HepG2 (cell line): ENCODE measurements around the gene ATRIP. TPM values are rescaled to one million over a fixed set of nuclear protein-coding genes. Genes with fewer than 3 reads are reported as not detected.

ENCODE experiments used
- BATF2 ChIP-seq: sonication (generic); formaldehyde crosslinking; IDR thresholded peaks from 2 replicates; pipeline ENCODE4 v1.8.0; 2022; ENCODE audit warnings: mild to moderate bottlenecking, missing genetic modification reagents, moderate library complexity
- HMGXB4 ChIP-seq, 2 experiments: sonication (generic) in 1 of 2; formaldehyde crosslinking in 1 of 2; IDR thresholded peaks; 2 replicates each; pipeline versions ENCODE4 v1.4.0 to v1.6.1; 2018 to 2020; ENCODE audit warnings: missing genetic modification reagents in 2 of 2, borderline replicate concordance in 1 of 2, low read depth in 1 of 2, mild to moderate bottlenecking in 1 of 2, missing biosample characterization in 1 of 2
- JARID2 ChIP-seq: sonication (generic); formaldehyde crosslinking; IDR thresholded peaks from 2 replicates; pipeline ENCODE4 v1.8.1; 2023; ENCODE audit warnings: missing genetic modification reagents, inconsistent platforms; ENCODE audit not compliant: insufficient replicate concordance
- NR2F2 ChIP-seq: IDR thresholded peaks from 2 replicates; pipeline ENCODE4 v1.6.1; 2012; ENCODE audit warnings: low read depth, inconsistent platforms, borderline replicate concordance
- PAXIP1 ChIP-seq: sonication (generic); formaldehyde crosslinking; conservative IDR thresholded peaks from 2 replicates; pipeline ENCODE4 v1.4.0; 2020; ENCODE audit warnings: mild to moderate bottlenecking, missing genetic modification reagents, moderate library complexity
- RBAK ChIP-seq: sonication (generic); formaldehyde crosslinking; IDR thresholded peaks from 2 replicates; pipeline ENCODE4 v1.5.1; 2020; ENCODE audit warnings: mild to moderate bottlenecking, missing genetic modification reagents
- SP2 ChIP-seq: sonication (generic); formaldehyde crosslinking; IDR thresholded peaks from 2 replicates; pipeline ENCODE4 v1.5.1; 2020; ENCODE audit warnings: mild to moderate bottlenecking, missing genetic modification reagents
- SRSF9 ChIP-seq: fragments of 200-400 bp; formaldehyde crosslinking; IDR thresholded peaks from 2 replicates; pipeline ENCODE4 v1.6.1; 2018; ENCODE audit warnings: borderline replicate concordance, mild to moderate bottlenecking, low read depth, low read length; ENCODE audit not compliant: insufficient read depth, poor library complexity, severe bottlenecking
- TERF1 ChIP-seq: sonication (generic); formaldehyde crosslinking; IDR thresholded peaks from 2 replicates; pipeline ENCODE4 v1.8.0; 2022; ENCODE audit warnings: mild to moderate bottlenecking, missing genetic modification reagents, moderate library complexity
- ZBED4 ChIP-seq: sonication (generic); formaldehyde crosslinking; IDR thresholded peaks from 2 replicates; pipeline ENCODE4 v1.4.0; 2020; ENCODE audit warnings: missing genetic modification reagents, borderline replicate concordance
- ZBTB44 ChIP-seq: sonication (generic); formaldehyde crosslinking; IDR thresholded peaks from 2 replicates; pipeline ENCODE4 v1.4.0; 2020; ENCODE audit warnings: missing genetic modification reagents
- ZNF138 ChIP-seq: sonication (generic); formaldehyde crosslinking; IDR thresholded peaks from 2 replicates; pipeline ENCODE4 v1.5.0; 2020; ENCODE audit warnings: mild to moderate bottlenecking, low read depth, missing genetic modification reagents
- ZNF333 ChIP-seq: sonication (generic); formaldehyde crosslinking; IDR thresholded peaks from 2 replicates; pipeline ENCODE4 v1.4.0; 2020; ENCODE audit warnings: mild to moderate bottlenecking, missing genetic modification reagents, borderline replicate concordance
- polyA plus RNA-seq, 8 experiments: library from polyadenylated mRNA; depleted of rRNA in 3 of 8; stranded (reverse) in 7 of 8; unstranded in 1 of 8; fragments of >200 nt; fragmentation: Illumina TruSeq in 4 of 8; extraction: Trizol in 4 of 8; gene quantifications; 2 replicates each; pipeline versions ENCODE4 v1.2.1 to v1.2.3, GENCODE V29; 2011 to 2016; ENCODE audit warnings: low read depth in 4 of 8, missing spikeins in 1 of 8, mixed read lengths in 1 of 8; ENCODE audit not compliant: insufficient read depth in 1 of 8
- total RNA-seq, 5 experiments: library from RNA; depleted of rRNA; stranded (reverse); fragments of >200 nt; fragmentation: Illumina TruSeq; extraction: Trizol; gene quantifications; 2 replicates each; pipeline ENCODE4 v1.2.3, GENCODE V29; 2016; ENCODE audit warnings: low read depth in 1 of 5

The ATRIP gene
- total and polyA plus RNA-seq, 2 of the 13 experiments (the other 11 are each of a cell fraction or from before 2014, with no cell fraction given), result 5.1 to 12.5 TPM

GRCh38 chr3:48431224-48432029 lies 15.1 kb upstream of the ATRIP start (continued):
- TF ChIP-seq ZBED4 (CRISPR knock-in tag), result peak; percentile 70; the same call in 1 of the 2 replicates
- peak in 1 of 2 experiments; percentile 20; a peak in 1 of 4 replicates for TF ChIP-seq HMGXB4 (CRISPR knock-in tag; IDR thresholded peaks at IDR 0.05; ENCODE audit: borderline replicate concordance in 1 of 2, low read depth in 1 of 2)
- TF ChIP-seq SRSF9, result no peak
- no peak for TF ChIP-seq RBAK (CRISPR knock-in tag)
- TF ChIP-seq BATF2 (CRISPR knock-in tag), result no peak
- no peak for TF ChIP-seq TERF1 (CRISPR knock-in tag)
- peak; percentile 97 for TF ChIP-seq PAXIP1 (CRISPR knock-in tag)
- TF ChIP-seq ZNF138 (CRISPR knock-in tag), result no peak
- TF ChIP-seq NR2F2, result no peak
- no peak for TF ChIP-seq ZNF333
- TF ChIP-seq ZBTB44, result no peak
- TF ChIP-seq SP2 (CRISPR knock-in tag), result no peak
- no peak for TF ChIP-seq JARID2 (CRISPR knock-in tag)
